ENCODE results near the gene AKAP8L.

Gene AKAP8L

DNA sequence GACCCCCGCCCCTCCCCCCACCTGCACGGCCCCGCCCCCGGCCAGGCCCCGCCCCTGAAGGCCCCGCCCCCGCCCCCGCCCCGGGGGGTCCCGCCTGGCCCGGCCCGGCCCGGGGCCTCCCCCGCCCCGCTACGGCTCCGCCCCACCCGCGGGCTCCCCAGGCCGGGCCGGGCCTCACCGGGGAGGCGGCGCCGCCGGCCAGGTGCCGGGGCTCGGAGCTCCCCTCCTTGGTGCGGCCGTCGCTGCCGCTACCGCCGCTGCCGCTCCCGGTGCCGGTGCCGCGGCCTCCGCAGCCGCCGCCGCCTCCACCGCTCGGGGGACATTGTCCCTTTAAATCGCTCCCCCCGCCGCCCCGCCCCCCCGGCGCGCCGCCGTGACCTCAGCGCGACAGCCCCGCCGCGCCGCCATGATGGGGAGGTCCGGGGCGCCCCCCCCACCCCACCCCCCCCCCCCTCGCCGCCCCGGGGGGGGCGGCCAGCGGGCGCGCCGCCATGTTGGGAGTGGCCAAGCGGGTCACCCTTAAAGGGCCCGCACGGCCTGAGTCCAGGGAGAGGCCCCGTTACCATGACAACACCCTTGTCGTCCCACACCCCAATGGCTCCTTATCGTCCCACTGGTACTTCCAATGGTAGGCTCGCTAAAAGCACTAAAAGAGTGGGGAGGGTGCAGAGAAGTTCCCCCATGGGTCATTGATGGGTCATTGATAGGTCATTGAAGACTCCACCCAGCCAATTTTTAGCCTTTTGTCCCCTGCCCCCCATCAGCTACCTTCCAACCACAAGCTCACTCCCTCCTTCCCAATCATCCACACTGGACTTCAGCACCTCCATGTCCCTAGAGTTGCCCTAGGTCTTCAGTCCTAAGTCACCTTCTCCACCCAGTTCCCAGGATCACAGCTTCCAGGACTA lies 31.1 kb upstream of the AKAP8L start, which contains the start of gene WIZ:
WIZ (minus strand) TSS at position 337 of the 908 bp plus-strand sequence. CDS start 1,649 bp downstream, outside the sequence.
- POLR2A ChIA-PET: no interaction called here
- peak within 1 kb of the TSS; percentile 70 for H3K4me3 ChIP-seq (ENCODE audit: low read depth, low read length)
- CTCF ChIA-PET: no interaction called here
- TF ChIP-seq CTCF (IDR thresholded peaks at IDR 0.05; ENCODE audit: insufficient read depth, low read length, missing control alignments): no peak
- no peak for DNase-seq (ENCODE audit: low read depth, low spot score)

GRCh38 chr19:15448778-15449619 lies 30.2 kb upstream of the AKAP8L start:
- no peak for TF ChIP-seq CTCF (IDR thresholded peaks at IDR 0.05; ENCODE audit: insufficient read depth, low read length, missing control alignments)
- DNase-seq (ENCODE audit: low read depth, low spot score): no peak
- peak overlapping the region; percentile 70 for H3K4me3 ChIP-seq (ENCODE audit: low read depth, low read length)
- ChIA-PET POLR2A (interaction anchor here (1.0 kb wide), 1 partner anchor 16 kb away, joined by 3 read pairs; no protein-coding TSS in a partner anchor), CTCF (no interaction called here)

DNA sequence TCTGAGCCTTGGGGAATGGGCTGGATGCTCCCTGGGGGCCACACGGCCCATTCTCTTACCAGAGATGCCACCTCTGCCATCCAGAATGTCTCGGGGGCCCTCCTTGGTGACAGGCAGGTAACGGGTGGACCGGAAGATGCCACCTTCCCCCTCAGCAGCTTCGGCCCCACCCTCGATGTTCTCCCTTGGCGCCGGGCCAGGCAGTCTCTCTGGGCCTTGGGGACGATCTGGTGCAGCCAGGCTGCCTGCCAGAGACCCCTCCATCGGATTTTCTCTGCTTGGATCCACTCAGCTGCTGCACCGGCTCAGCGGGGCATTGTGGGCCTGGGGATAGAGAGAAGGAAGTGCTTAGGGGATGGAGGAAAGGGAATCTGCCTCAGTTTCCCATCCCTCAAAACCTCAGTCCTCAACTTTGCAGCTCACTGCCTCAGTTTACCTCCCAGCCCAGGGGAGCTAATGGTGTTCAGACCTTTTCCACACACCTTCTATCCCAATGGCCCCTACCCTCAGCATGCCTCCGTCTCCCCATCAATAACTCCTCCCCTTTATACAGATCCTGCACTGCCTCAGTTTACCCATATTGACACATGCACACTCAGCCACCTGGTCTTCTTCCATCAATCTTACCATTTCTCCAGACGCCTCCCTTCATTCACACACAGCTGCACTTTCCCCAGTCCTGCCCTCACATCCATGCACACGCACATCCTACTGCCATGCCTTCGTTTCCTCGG lies 29.4 kb upstream of the AKAP8L start:
- POLR2A ChIA-PET: interaction anchor here (1.0 kb wide), 1 partner anchor 15 kb away, joined by 3 read pairs; no protein-coding TSS in a partner anchor
- no peak for DNase-seq (ENCODE audit: low read depth, low spot score)
- H3K4me3 ChIP-seq (ENCODE audit: low read depth, low read length): no peak overlapping the region; the same call in 1 of the 2 replicates
- CTCF ChIA-PET: no interaction called here
- no peak for TF ChIP-seq CTCF (IDR thresholded peaks at IDR 0.05; ENCODE audit: insufficient read depth, low read length, missing control alignments)

- TF ChIP-seq CTCF (IDR thresholded peaks at IDR 0.05; ENCODE audit: insufficient read depth, low read length, missing control alignments): no peak
- H3K4me3 ChIP-seq (ENCODE audit: low read depth, low read length): no peak overlapping the region
- POLR2A ChIA-PET: no interaction called here
- DNase-seq (ENCODE audit: low read depth, low spot score): no peak
- CTCF ChIA-PET: no interaction called here
These were observed 28.3 kb upstream of the AKAP8L start for GRCh38 chr19:15447057-15447456.

DNA sequence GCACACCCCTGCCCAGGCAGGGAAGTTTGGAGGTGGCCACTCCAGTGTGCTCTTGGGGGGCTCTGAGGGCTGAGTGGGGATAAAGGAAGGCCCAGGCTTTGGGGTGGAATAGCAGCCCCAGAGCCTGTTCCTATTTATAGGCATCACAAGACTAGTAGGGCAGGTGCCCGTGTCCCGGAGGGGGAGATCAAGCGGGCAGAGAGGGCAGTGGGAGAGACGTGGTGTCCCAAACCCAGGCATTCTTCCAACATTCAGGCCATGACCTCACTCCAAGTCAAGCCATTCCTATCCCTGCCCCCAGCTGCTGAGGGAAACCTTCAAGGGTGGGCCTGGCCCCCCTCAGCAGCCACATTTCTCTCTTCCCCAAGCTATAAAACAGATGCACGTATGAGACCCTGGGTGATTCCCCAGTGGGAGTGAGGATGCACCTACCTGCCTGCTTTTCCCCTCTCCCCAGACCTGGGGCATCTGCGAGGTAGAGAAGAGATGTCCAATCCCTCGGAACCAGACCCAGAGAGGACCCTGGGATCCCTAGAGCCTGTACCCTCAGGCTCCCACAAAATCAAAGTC lies 27.1 kb upstream of the AKAP8L start:
- H3K4me3 ChIP-seq (ENCODE audit: low read depth, low read length): no peak overlapping the region
- ChIA-PET POLR2A (no interaction called here), CTCF (interaction anchor here (0.6 to 1.2 kb wide), 2 partner anchors 26 to 271 kb away, joined by 3 read pairs; no protein-coding TSS in a partner anchor)
- no peak for DNase-seq (ENCODE audit: low read depth, low spot score)
- TF ChIP-seq CTCF (IDR thresholded peaks at IDR 0.05; ENCODE audit: insufficient read depth, low read length, missing control alignments): no peak

Data from AG04449 (cell line).